ENCODE data around the gene ARHGAP42.

Gene ARHGAP42

GRCh38 chr11:100680070-100680469 is 7.0 kb upstream of the ARHGAP42 start:
- DNase-seq (ENCODE audit: low spot score), result peak; percentile 78

- peak; percentile 29 for DNase-seq (ENCODE audit: low spot score)
Observed at GRCh38 chr11:100681064-100681502, 6.0 kb upstream of the ARHGAP42 start.

- no peak for DNase-seq (ENCODE audit: low spot score)
Observed at GRCh38 chr11:100682247-100682969, 4.7 kb upstream of the ARHGAP42 start.

- DNase-seq (ENCODE audit: low spot score), result no peak
Observed at GRCh38 chr11:100683126-100683525, 4.0 kb upstream of the ARHGAP42 start.

GRCh38 chr11:100684101-100685065 is 2.7 kb upstream of the ARHGAP42 start:
- DNase-seq (ENCODE audit: low spot score), result no peak

- no peak for DNase-seq (ENCODE audit: low spot score)
Observed at GRCh38 chr11:100686476-100687053, 523 bp upstream of the ARHGAP42 start.

- DNase-seq (ENCODE audit: low spot score), result peak; percentile 78
Observed at GRCh38 chr11:100687630-100688395, 725 bp downstream of the ARHGAP42 start.

- no peak for DNase-seq (ENCODE audit: low spot score)
Observed at GRCh38 chr11:100689141-100689540, 2.1 kb downstream of the ARHGAP42 start.

- DNase-seq (ENCODE audit: low spot score), result no peak
Observed at GRCh38 chr11:100691896-100692653, 5.0 kb downstream of the ARHGAP42 start.

GRCh38 chr11:100695911-100696310 is 8.8 kb downstream of the ARHGAP42 start:
- no peak for DNase-seq (ENCODE audit: low spot score)

- DNase-seq (ENCODE audit: low spot score), result no peak
Observed at GRCh38 chr11:100703139-100703538, 16.1 kb downstream of the ARHGAP42 start.

GRCh38 chr11:100703801-100704575 is 16.9 kb downstream of the ARHGAP42 start:
- DNase-seq (ENCODE audit: low spot score), result no peak

- no peak for DNase-seq (ENCODE audit: low spot score)
Observed at GRCh38 chr11:100705447-100705846, 18.4 kb downstream of the ARHGAP42 start.

GRCh38 chr11:100706179-100706578 is 19.1 kb downstream of the ARHGAP42 start:
- DNase-seq (ENCODE audit: low spot score), result no peak

GRCh38 chr11:100709233-100709957 is 22.3 kb downstream of the ARHGAP42 start:
- no peak for DNase-seq (ENCODE audit: low spot score)

GRCh38 chr11:100711984-100712383 is 24.9 kb downstream of the ARHGAP42 start:
- no peak for DNase-seq (ENCODE audit: low spot score)

GRCh38 chr11:100712583-100712982 is 25.5 kb downstream of the ARHGAP42 start:
- no peak for DNase-seq (ENCODE audit: low spot score)

- DNase-seq (ENCODE audit: low spot score), result no peak
Observed at GRCh38 chr11:100715165-100715761, 28.2 kb downstream of the ARHGAP42 start.

GRCh38 chr11:100716838-100717237 is 29.8 kb downstream of the ARHGAP42 start:
- no peak for DNase-seq (ENCODE audit: low spot score)
